ENCODE results near the gene GRK6.
A peak's percentile ranks its signal among the peaks of the same experiment; 100 is the strongest.

The GRK6 gene

GRCh38 chr5:177490992-177491391, 64.5 kb downstream of the GRK6 start:
- peaks cover 78% of the 10 kb centered on the region for H3K4me1 ChIP-seq
- H4K20me1 ChIP-seq, result peaks cover 74% of the 10 kb centered on the region
- peak overlapping the region; percentile 82 for H3K4me2 ChIP-seq
- no peaks in the 10 kb centered on the region for H3K27me3 ChIP-seq
- H3K36me3 ChIP-seq, result peaks cover 67% of the 10 kb centered on the region
- no peak for TF ChIP-seq Cebpa-rat (IDR thresholded peaks at IDR 0.05)
- peak overlapping the region; percentile 79 for H3K27ac ChIP-seq
- H3K9me3 ChIP-seq, result no peaks in the 10 kb centered on the region
- H3K4me3 ChIP-seq, result 0 out of 2 replicates have a peak overlapping the region, but pooled peaks have one; percentile 28
- H3K9ac ChIP-seq, result peak overlapping the region; percentile 53; the same call in 1 of the 2 replicates

GRCh38 chr5:177491429-177491945, 65.0 kb downstream of the GRK6 start:
- H3K9ac ChIP-seq, result peak overlapping the region; percentile 53; the same call in 1 of the 2 replicates

GRCh38 chr5:177491983-177492746, 65.7 kb downstream of the GRK6 start:
- Histone ChIP-seq H3K4me3 (no peak overlapping the region), H3K4me1 (peaks cover 84% of the 10 kb centered on the region), H3K27me3 (no peaks in the 10 kb centered on the region), H3K4me2 (no peak overlapping the region), H3K36me3 (peaks cover 57% of the 10 kb centered on the region), H3K27ac (peak overlapping the region; percentile 84; the same call in 1 of the 2 replicates), H4K20me1 (peaks cover 85% of the 10 kb centered on the region), H3K9ac (peak overlapping the region; percentile 14; the same call in 1 of the 2 replicates), H3K9me3 (no peaks in the 10 kb centered on the region)
- TF ChIP-seq Cebpa-rat (IDR thresholded peaks at IDR 0.05), result no peak

More at GRCh38 chr5:177491429-177491945, 65.0 kb downstream of the GRK6 start:
- no peak for TF ChIP-seq Cebpa-rat (IDR thresholded peaks at IDR 0.05)
- Histone ChIP-seq H4K20me1 (peaks cover 79% of the 10 kb centered on the region), H3K4me1 (peaks cover 83% of the 10 kb centered on the region), H3K27me3 (no peaks in the 10 kb centered on the region), H3K36me3 (peaks cover 62% of the 10 kb centered on the region), H3K4me3 (no peak overlapping the region), H3K9me3 (no peaks in the 10 kb centered on the region), H3K27ac (peak overlapping the region; percentile 79), H3K4me2 (peak overlapping the region; percentile 82)
